NCI-H748 (cell line): ENCODE results near the gene ECSIT.
"Not testable (repeated sequence)": the region's sequence is repeated elsewhere in the genome, so short reads cannot be mapped to it uniquely, and the experiment has no call there.

ENCODE experiments used
- DNase-seq: peaks from one replicate; lab custom pipeline; 2025; ENCODE audit not compliant: unreplicated experiment; lab: John Stamatoyannopoulos, UW

Gene ECSIT

DNA sequence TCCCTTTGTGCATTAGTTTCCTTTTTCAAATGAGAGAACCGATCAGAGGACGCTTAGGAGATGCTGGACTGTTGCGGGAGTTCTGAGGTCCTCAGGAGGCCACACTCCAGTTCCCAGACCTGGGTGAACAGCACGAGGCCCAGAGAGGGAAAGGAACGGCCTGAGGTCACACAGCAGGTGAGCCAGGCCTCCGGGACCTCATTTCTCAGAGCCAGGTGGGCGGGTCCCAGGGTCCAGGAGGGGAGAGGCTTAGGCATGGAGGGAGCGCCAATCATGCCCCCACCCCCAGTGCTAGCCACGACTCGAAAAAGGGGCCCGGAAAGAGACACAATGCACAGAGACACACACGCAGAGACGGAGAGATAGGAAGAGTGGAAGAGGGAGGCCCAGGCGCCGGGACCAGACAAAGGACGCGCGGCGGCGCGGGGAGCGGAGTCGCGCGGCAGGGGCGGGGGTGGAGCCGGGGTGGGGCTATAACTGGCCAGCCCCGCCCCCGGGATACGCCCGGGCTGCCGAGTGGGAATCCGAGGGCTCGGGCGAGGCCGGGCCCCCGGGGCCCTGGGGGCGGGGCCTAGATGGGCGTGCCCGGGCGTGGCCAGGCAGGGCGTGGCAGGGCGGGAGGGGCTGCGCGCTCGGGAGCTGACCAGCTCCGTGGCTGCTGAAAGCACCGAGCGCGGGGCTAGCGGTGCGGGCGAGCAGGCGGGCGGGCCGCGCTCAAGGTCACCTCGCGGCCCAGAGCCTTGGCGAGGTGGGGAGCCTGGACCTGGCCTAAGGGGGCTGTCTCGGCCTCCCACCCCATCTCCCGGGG lies 49.6 kb downstream of the ECSIT start:
- peak; percentile 82 for DNase-seq

DNA sequence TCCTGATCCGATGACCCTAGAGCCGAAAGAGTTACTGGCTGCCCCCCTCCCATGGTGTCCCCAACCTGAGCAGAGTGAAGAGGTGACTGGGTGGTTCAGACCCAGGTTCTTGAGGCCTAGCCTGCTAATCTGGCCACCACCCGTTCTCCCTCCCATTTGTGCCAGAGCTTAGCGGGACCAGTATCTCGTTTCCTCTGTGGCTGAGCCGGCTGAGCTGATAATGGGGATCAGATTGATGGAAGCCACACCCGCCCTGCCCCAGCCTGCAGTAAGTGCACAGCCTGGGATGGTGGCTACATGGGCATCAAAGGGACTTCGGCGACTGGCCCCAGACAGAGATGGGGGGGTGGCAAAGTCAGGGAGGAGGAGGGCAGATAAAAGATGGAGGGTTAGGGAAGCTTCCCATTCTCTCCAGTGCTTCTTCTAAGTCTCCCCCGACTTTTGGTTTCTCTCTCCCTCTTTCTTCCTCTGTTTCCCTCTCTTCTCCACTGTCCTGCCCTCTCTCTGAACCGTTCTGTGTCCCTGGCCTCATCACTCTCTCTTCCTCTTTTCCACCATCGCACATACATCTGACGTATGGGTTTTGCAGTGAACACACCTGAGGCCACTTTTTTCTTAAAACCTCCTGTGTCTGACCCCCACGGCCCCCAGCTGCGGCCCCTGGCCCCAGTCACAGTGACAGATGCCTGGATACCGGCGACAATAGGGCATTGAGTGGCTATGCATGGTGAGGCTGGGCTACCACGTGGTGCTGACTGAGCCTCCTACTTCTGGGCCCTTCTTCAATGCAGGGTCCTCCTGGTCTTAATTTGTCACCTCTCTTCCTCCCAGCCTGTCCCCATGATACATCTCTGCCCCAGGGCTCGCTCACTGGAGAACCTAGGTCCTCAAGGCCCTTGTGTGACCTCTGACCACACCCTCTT lies 50.5 kb downstream of the ECSIT start:
- DNase-seq, result peak; percentile 39

DNA sequence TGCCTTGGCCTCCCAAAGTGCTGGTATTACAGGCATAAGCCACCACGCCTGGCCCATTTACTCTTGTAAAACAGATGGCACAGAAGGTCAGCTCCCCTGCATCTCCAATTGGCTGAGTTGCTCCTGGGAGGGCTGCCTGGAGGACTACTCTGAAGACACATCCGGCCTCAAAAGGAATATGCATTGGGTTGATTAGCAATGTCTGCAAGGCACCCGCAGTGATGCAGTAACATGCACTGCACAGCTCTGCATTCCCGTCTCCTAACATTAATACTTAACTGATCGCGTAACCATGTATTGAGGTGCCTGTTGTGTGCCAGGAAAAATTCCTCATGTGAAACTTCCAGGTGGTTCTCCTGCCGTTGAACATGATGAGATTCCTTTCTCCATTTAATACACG lies 53.1 kb downstream of the ECSIT start:
- no peak for DNase-seq

DNA sequence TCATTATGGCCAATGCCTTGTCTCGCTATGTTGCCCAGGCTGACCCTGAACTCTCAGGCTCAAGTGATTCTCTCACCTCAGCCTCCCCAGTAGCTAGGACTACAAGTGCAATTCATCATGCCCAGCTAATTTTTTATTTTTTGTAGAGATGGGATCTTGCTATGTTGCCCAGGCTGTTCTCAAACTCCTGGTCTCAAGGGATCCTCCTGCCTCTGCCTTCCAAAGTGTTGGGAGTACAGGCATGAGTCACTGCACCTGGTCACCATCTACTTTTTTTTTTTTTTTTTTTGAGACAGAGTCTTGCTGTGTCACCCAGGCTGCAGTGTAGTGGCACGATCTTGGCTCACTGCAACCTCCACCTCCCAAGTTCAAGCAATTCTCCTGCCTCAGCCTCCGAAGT lies 53.6 kb downstream of the ECSIT start:
- DNase-seq, result not testable (repeated sequence)

DNA sequence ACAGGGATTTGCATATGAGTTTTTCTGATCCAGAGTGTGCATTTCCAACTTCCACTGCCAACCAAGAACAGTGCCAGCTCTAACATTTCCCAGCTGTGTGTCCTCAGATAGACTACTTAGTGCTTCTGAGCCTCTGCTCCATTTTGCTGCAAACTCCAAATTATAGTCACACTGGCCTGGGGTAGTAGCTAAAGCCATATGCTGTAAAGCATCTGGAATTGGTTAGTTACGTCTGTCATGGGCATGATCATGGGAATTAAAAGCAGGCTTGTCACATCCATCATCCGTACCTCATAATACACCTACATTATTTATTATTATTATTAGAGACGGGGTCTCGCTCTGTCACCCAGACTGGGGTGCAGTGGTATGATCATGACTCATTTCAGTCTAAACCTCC lies 55.2 kb downstream of the ECSIT start:
- no peak for DNase-seq

DNA sequence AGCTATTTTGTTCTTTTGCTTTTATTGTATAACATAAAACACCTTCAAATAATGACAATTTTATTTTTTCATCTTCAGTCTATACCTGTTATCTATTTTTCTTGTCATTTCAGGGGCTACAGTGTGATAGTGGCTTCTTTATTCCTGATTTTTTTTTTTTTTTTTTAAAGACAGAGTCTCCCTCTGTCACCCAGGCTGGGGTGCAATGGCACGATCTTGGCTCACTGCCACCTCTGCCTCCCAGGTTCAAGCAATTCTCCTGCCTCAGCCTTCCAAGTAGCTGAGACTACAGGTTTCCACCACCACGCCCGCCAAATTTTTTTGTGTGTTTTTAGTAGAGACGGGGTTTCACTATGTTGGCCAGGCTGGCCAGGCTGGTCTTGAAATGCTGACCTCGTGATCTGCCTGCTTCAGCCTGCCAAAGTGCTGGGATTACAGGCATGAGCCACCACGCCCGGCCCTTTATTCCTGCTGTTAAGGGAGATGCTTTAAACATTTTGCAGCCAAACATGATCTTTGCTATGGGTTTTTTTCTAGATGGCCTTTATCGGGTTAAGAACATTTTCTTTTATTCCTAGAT lies 60.6 kb downstream of the ECSIT start:
- not testable (repeated sequence) for DNase-seq

DNA sequence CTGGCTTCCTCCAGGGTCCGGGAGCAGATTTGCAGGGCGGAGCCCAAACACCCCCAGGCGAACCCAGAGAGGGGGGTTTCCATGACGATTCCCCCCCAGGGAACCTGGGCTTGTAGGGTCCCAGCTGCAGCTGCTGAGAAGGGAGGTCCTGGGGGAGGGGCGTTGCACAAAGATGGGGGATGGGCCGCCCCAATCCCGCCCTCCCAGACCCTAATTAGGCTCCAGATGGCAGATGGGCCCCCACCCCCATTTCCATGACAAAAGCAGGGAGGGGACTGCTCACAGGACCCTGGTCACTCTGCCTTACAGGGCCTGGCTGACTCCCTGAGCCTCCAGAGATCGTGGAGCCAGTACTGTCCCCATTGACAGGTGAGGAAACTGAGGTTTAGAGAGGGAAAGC lies 63.3 kb downstream of the ECSIT start:
- no peak for DNase-seq

DNA sequence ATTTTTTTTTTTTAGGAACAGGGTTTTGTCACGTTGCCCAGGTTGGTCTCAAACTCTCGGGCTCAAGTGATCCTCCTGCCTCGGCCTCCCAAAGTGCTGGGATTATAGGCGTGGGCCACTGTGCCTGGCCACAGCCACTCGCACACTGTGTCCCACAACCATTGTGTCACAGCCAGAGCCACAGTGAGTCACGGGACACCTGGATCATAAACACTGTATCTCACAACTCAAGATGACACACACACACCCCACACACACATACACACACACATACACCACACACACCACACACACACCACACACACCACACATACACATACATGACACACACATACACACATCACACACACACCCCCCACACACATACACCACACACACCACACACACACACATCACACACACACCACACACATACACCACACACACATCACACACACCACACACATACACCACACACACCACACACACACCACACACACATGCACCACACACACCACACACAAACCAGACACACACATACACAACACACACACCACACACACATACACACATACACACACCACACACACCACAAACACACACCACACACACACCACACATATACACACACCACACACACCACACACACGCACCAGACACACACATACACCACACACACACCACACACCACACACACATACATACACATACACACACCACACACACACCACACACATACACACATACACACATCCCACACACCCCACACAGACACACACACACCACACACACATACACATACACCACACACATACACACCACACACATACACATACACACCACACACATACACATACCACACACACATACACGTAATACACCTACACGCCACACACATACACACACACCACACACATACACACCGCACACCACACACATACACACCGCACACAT lies 64.3 kb downstream of the ECSIT start:
- no peak for DNase-seq

DNA sequence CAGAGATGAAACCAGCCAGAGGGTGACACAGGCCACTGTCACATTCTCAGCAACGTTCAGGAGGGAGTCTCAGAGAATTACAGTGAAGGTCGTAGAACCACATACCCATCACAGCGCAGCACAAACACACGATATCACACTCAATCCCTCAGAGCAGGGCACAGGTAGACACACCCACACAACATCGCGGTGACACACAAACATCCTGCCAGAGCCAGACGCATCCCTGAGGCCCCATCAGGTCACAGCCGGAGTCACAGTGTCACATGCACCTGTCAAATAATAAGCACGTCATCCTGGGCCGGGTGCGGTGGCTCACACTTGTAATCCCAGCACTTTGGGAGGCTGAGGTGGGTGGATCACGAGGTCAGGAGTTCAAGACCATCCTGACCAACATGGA lies 65.5 kb downstream of the ECSIT start:
- no peak for DNase-seq

DNA sequence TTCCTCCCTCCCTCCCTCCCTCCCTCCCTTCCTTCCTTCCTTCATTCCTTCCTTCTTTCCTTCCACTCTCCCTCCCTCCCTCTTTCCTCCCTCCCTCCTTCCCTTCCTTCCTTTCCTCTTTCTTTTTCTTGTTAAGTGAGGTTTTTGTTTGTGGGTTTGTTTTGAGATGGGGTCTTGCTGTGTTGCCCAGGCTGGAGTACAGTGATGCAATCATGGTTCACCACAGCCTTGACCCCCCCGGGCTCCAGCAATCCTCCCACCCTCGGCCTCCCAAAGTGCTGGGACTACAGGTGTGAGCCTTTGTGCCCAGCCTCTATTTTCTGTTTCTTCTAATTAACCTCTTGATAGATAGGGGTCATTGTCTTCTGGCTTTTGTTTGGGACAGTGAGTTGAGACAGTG lies 67.5 kb downstream of the ECSIT start:
- no peak for DNase-seq

DNA sequence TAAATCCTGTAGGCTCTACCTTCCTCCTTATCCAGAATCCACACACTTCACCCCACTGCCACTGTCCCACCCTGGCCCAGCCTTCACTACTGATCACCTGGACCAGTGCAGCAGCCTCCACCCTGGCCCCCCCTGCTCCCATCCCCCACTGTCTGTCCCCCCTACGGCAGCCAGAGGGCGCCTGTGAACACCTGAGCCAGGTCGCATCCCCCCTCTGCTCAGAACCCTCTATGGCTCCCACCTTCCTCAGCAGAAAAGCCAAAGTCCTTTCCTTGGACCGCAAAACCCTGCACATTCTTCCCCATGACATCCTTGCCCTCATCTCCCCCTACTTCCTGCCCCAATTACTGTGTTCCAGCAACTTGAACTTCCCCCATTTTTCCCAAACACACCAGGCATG lies 68.7 kb downstream of the ECSIT start:
- DNase-seq, result no peak

DNA sequence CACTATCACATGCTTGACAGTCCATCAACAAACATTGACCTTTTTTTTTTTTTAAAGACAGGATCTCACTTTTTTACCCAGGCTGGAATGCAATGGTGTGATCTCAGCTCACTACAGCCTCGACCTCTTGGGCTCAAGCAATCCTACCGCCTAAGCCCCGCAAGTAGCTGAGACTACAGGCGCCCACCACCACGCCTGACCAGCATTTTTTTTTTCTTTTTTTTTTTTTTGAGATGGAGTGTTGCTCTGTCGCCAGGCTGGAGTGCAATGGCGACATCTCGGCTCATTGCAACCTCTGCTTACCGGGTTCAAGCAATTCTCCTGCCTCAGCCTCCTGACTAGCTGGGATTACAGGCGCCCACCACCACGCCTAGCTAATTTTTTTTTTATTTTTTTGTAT lies 70.0 kb downstream of the ECSIT start:
- DNase-seq, result not testable (repeated sequence)

DNA sequence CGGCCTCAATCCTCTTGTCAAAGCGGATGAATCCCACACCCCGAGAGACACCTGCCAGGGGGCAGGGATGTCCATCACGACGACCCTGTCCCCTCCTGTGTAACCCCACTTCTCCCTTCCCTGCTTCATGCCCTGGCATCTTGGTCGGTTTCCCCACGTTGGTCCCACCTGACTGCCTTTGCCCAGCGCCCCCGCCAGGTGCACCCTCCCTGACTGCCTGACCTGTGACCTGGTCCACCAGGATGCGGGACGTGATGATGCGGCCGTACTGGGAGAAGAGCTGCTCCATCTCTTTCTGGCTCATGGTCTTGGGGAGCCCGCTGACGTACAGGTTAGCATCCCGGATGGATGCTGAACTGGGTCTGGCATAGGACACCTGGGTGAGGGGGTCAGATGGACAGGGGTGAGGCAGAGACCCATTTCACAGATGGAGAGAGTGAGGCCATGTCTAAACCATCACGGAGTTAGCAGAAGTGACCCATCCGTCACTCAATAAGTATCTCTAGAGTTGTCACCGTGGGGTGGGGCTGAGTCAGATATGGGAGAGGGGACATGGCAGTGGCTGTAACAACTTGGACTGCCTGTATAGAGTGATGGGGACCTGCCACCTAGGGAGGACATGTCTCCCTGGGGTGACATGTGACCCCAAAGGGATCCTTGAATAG lies 70.6 kb downstream of the ECSIT start:
- no peak for DNase-seq

DNA sequence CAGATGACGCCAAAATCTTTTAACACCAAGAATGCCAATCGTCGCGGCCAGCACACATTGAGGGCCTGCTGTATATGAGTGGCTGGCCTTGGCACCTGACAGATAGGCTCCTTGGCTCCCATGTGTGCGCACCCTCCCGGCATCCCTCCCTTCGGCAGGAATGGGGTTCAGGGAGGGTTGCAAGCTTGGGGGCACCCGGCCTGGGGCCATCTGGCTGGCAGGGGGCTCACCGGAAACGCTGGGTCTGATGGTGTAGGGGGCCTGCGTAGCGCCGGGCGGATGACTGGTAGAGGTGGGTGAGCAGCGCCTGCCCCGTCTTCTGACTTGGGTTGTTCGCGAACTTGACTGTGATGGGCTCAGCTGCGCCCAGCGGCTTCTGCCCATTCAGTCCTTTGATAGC lies 71.1 kb downstream of the ECSIT start:
- DNase-seq, result no peak

DNA sequence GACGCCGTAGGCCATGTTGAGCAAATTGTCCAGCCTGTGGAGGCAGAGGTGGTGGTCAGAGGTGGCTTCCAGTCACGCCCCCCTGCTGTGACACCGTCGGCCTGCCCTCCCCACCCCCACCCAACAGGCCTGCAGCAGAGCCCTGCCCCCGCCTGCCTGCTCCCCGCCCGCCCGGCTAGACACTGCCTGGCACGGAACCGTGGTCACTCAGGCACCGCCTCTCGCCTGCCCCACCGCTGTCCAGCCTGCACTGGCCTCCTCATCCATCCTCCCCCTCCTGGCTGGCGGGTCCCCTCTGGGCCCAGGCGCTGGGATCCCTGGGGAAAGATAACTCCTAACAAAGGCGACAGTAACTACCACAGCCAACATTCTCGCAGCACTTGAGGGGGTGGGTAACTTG lies 71.8 kb downstream of the ECSIT start:
- no peak for DNase-seq

DNA sequence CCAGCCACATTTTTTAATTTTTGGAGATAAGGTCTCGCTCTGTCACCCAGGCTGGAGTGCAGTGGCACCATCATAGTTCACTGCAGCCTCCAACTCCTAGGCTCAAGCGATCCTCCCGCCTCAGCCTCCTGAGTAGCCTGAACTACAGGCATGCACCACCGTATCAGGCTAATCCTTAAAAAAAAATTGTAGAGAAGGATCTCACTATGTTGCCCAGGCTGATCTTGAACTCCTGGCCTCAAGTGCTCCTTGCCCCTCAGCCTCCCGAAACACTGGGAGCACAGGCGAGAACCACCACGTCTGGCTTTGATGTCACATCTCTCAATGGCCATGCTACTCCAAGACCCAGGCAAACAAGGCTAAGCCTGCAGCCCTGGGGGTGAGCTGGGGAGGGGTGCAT lies 72.3 kb downstream of the ECSIT start:
- no peak for DNase-seq
